Measurements from ENCODE around the gene DAPK2.

Gene DAPK2

GRCh38 chr15:63970621-63971426 is 75.5 kb downstream of the DAPK2 start:
- no peak overlapping the region for H2AK5ac ChIP-seq (ENCODE audit: low read length, severe bottlenecking)
- H3K9me3 ChIP-seq (ENCODE audit: control insufficient read depth, low read length), result no peaks in the 10 kb centered on the region
- no peak overlapping the region for H2BK5ac ChIP-seq (ENCODE audit: low read depth, low read length, poor library complexity, severe bottlenecking)
- no peak overlapping the region for H3K4me2 ChIP-seq (ENCODE audit: low read length, poor library complexity, severe bottlenecking)
- H3K79me1 ChIP-seq (replicated peaks; ENCODE audit: low read length, poor library complexity, severe bottlenecking), result no peaks in the 10 kb centered on the region
- no peak overlapping the region for H2BK12ac ChIP-seq (ENCODE audit: low read length in 2 of 2)
- H3K27me3 ChIP-seq (ENCODE audit: control insufficient read depth in 1 of 2, insufficient read depth in 1 of 2, low read length in 2 of 2), result no peaks in the 10 kb centered on the region
- H3K4me1 ChIP-seq (ENCODE audit: control insufficient read depth, insufficient read depth, low read depth, low read length), result peaks cover 4% of the 10 kb centered on the region
- 69% methylated on average over 2 of the region's 3 CpGs for WGBS
- H3K14ac ChIP-seq (ENCODE audit: low read length in 2 of 2), result no peak overlapping the region
- no peak overlapping the region for H2BK120ac ChIP-seq (ENCODE audit: low read depth, low read length)
- H4K8ac ChIP-seq (ENCODE audit: low read length), result no peak overlapping the region
- no peak overlapping the region for H3K27ac ChIP-seq (ENCODE audit: low read length, poor library complexity, severe bottlenecking)
- no peak for DNase-seq
- no peak overlapping the region for H3K4ac ChIP-seq (ENCODE audit: low read depth in 1 of 2, low read length in 2 of 2)
- H3K36me3 ChIP-seq (ENCODE audit: control insufficient read depth in 1 of 2, insufficient read depth in 2 of 2, low read depth in 1 of 2, low read length in 2 of 2), result peaks cover 0 to 6% of the 10 kb centered on the region in 2 experiments
- H3K18ac ChIP-seq (ENCODE audit: low read depth in 1 of 2, low read length in 2 of 2), result no peak overlapping the region
- H2BK15ac ChIP-seq (ENCODE audit: low read depth, poor library complexity, severe bottlenecking), result no peak overlapping the region
- no peak overlapping the region for H4K91ac ChIP-seq (ENCODE audit: low read length)
- H2AFZ ChIP-seq (ENCODE audit: low read depth, low read length), result no peak overlapping the region
- no peak overlapping the region for H3K9ac ChIP-seq (ENCODE audit: low read length)
- H3K23ac ChIP-seq (ENCODE audit: low read length in 2 of 2), result no peak overlapping the region
- H3K4me3 ChIP-seq (ENCODE audit: insufficient read depth in 1 of 2, low read depth in 1 of 2, low read length in 2 of 2), result no peak overlapping the region

GRCh38 chr15:63969652-63970421 is 76.4 kb downstream of the DAPK2 start:
- WGBS, result 81% methylated on average over 2 of the region's 2 CpGs
- Histone ChIP-seq H4K8ac (ENCODE audit: low read length) (no peak overlapping the region), H2BK5ac (ENCODE audit: low read depth, low read length, poor library complexity, severe bottlenecking) (no peak overlapping the region), H2BK120ac (ENCODE audit: low read depth, low read length) (no peak overlapping the region), H2AK5ac (ENCODE audit: low read length, severe bottlenecking) (no peak overlapping the region), H3K79me1 (replicated peaks; ENCODE audit: low read length, poor library complexity, severe bottlenecking) (no peaks in the 10 kb centered on the region), H2AFZ (ENCODE audit: low read depth, low read length) (no peak overlapping the region), H2BK12ac (ENCODE audit: low read length in 2 of 2) (no peak overlapping the region), H3K4me1 (ENCODE audit: control insufficient read depth, insufficient read depth, low read depth, low read length) (peaks cover 4% of the 10 kb centered on the region), H3K14ac (ENCODE audit: low read length in 2 of 2) (no peak overlapping the region), H3K4me3 (ENCODE audit: insufficient read depth in 1 of 2, low read depth in 1 of 2, low read length in 2 of 2) (no peak overlapping the region), H3K9ac (ENCODE audit: low read length) (no peak overlapping the region), H2BK15ac (ENCODE audit: low read depth, poor library complexity, severe bottlenecking) (no peak overlapping the region), H3K9me3 (ENCODE audit: control insufficient read depth, low read length) (no peaks in the 10 kb centered on the region), H3K27me3 (ENCODE audit: control insufficient read depth in 1 of 2, insufficient read depth in 1 of 2, low read length in 2 of 2) (no peaks in the 10 kb centered on the region), H3K23ac (ENCODE audit: low read length in 2 of 2) (no peak overlapping the region), H4K91ac (ENCODE audit: low read length) (no peak overlapping the region), H3K36me3 (ENCODE audit: control insufficient read depth in 1 of 2, insufficient read depth in 2 of 2, low read depth in 1 of 2, low read length in 2 of 2) (peaks cover 0 to 15% of the 10 kb centered on the region in 2 experiments), H3K4ac (ENCODE audit: low read depth in 1 of 2, low read length in 2 of 2) (no peak overlapping the region), H3K18ac (ENCODE audit: low read depth in 1 of 2, low read length in 2 of 2) (no peak overlapping the region), H3K4me2 (ENCODE audit: low read length, poor library complexity, severe bottlenecking) (no peak overlapping the region), H3K27ac (ENCODE audit: low read length, poor library complexity, severe bottlenecking) (no peak overlapping the region)
- DNase-seq, result no peak

GRCh38 chr15:63968700-63969099 is 77.6 kb downstream of the DAPK2 start:
- DNase-seq, result no peak
- 68% methylated on average over 3 of the region's 3 CpGs for WGBS
- no peak overlapping the region for H3K18ac ChIP-seq (ENCODE audit: low read depth in 1 of 2, low read length in 2 of 2)
- H3K9ac ChIP-seq (ENCODE audit: low read length), result no peak overlapping the region
- H3K27me3 ChIP-seq (ENCODE audit: control insufficient read depth in 1 of 2, insufficient read depth in 1 of 2, low read length in 2 of 2), result no peaks in the 10 kb centered on the region
- H2AFZ ChIP-seq (ENCODE audit: low read depth, low read length), result no peak overlapping the region
- H3K9me3 ChIP-seq (ENCODE audit: control insufficient read depth, low read length), result peaks cover 2% of the 10 kb centered on the region
- no peak overlapping the region for H2BK15ac ChIP-seq (ENCODE audit: low read depth, poor library complexity, severe bottlenecking)
- no peak overlapping the region for H2BK120ac ChIP-seq (ENCODE audit: low read depth, low read length)
- H3K4me3 ChIP-seq (ENCODE audit: insufficient read depth in 1 of 2, low read depth in 1 of 2, low read length in 2 of 2), result no peak overlapping the region
- H3K36me3 ChIP-seq (ENCODE audit: control insufficient read depth in 1 of 2, insufficient read depth in 2 of 2, low read depth in 1 of 2, low read length in 2 of 2), result peaks cover 0 to 19% of the 10 kb centered on the region in 2 experiments
- no peak overlapping the region for H2BK5ac ChIP-seq (ENCODE audit: low read depth, low read length, poor library complexity, severe bottlenecking)
- no peak overlapping the region for H2AK5ac ChIP-seq (ENCODE audit: low read length, severe bottlenecking)
- H3K4me2 ChIP-seq (ENCODE audit: low read length, poor library complexity, severe bottlenecking), result no peak overlapping the region
- H3K79me1 ChIP-seq (replicated peaks; ENCODE audit: low read length, poor library complexity, severe bottlenecking), result no peaks in the 10 kb centered on the region
- H4K8ac ChIP-seq (ENCODE audit: low read length), result no peak overlapping the region
- no peak overlapping the region for H3K4ac ChIP-seq (ENCODE audit: low read depth in 1 of 2, low read length in 2 of 2)
- no peak overlapping the region for H3K27ac ChIP-seq (ENCODE audit: low read length, poor library complexity, severe bottlenecking)
- peaks cover 4% of the 10 kb centered on the region for H3K4me1 ChIP-seq (ENCODE audit: control insufficient read depth, insufficient read depth, low read depth, low read length)
- no peak overlapping the region for H4K91ac ChIP-seq (ENCODE audit: low read length)
- no peak overlapping the region for H2BK12ac ChIP-seq (ENCODE audit: low read length in 2 of 2)
- H3K14ac ChIP-seq (ENCODE audit: low read length in 2 of 2), result no peak overlapping the region
- H3K23ac ChIP-seq (ENCODE audit: low read length in 2 of 2), result no peak overlapping the region

- no peak overlapping the region for H3K9ac ChIP-seq (ENCODE audit: low read length)
- no peak overlapping the region for H4K8ac ChIP-seq (ENCODE audit: low read length)
- H4K91ac ChIP-seq (ENCODE audit: low read length), result no peak overlapping the region
- H3K14ac ChIP-seq (ENCODE audit: low read length in 2 of 2), result no peak overlapping the region
- peaks cover 2% of the 10 kb centered on the region for H3K4me1 ChIP-seq (ENCODE audit: control insufficient read depth, insufficient read depth, low read depth, low read length)
- no peak overlapping the region for H3K4me3 ChIP-seq (ENCODE audit: insufficient read depth in 1 of 2, low read depth in 1 of 2, low read length in 2 of 2)
- no peak overlapping the region for H3K4me2 ChIP-seq (ENCODE audit: low read length, poor library complexity, severe bottlenecking)
- H3K36me3 ChIP-seq (ENCODE audit: control insufficient read depth in 1 of 2, insufficient read depth in 2 of 2, low read depth in 1 of 2, low read length in 2 of 2), result peaks cover 0 to 19% of the 10 kb centered on the region in 2 experiments
- H2AK5ac ChIP-seq (ENCODE audit: low read length, severe bottlenecking), result no peak overlapping the region
- H3K9me3 ChIP-seq (ENCODE audit: control insufficient read depth, low read length), result peaks cover 5% of the 10 kb centered on the region
- no peak overlapping the region for H3K18ac ChIP-seq (ENCODE audit: low read depth in 1 of 2, low read length in 2 of 2)
- 89% methylated on average over 4 of the region's 4 CpGs for WGBS
- no peak overlapping the region for H3K4ac ChIP-seq (ENCODE audit: low read depth in 1 of 2, low read length in 2 of 2)
- DNase-seq, result no peak
- H3K23ac ChIP-seq (ENCODE audit: low read length in 2 of 2), result no peak overlapping the region
- no peaks in the 10 kb centered on the region for H3K27me3 ChIP-seq (ENCODE audit: control insufficient read depth in 1 of 2, insufficient read depth in 1 of 2, low read length in 2 of 2)
- H2BK15ac ChIP-seq (ENCODE audit: low read depth, poor library complexity, severe bottlenecking), result no peak overlapping the region
- no peak overlapping the region for H2BK12ac ChIP-seq (ENCODE audit: low read length in 2 of 2)
- no peak overlapping the region for H2BK5ac ChIP-seq (ENCODE audit: low read depth, low read length, poor library complexity, severe bottlenecking)
- no peak overlapping the region for H2AFZ ChIP-seq (ENCODE audit: low read depth, low read length)
- H3K79me1 ChIP-seq (replicated peaks; ENCODE audit: low read length, poor library complexity, severe bottlenecking), result no peaks in the 10 kb centered on the region
- no peak overlapping the region for H3K27ac ChIP-seq (ENCODE audit: low read length, poor library complexity, severe bottlenecking)
- H2BK120ac ChIP-seq (ENCODE audit: low read depth, low read length), result no peak overlapping the region
Observed at GRCh38 chr15:63968122-63968524, 78.2 kb downstream of the DAPK2 start.
